HG03558 (cell line): ENCODE data around the gene PRAMEF25.
"Not testable (repeated sequence)": the region's sequence is repeated elsewhere in the genome, so short reads cannot be mapped to it uniquely, and the experiment has no call there.

Experiments
- ATAC-seq: cut with Tn5 transposase; IDR thresholded peaks from one replicate; pipeline ENCODE4 v1.9.1; 2021; ENCODE audit warnings: moderate number of reproducible peaks; ENCODE audit not compliant: unreplicated experiment; ENCODE audit errors: extremely low read depth

The PRAMEF25 gene

GRCh38 chr1:13070474-13070873 is at the start of gene PRAMEF25:
TSS of gene PRAMEF25 (plus strand) at chr1:13070774. CDS start at chr1:13073694, 2,920 bp downstream.
- not testable (repeated sequence) for ATAC-seq

GRCh38 chr1:13056475-13056874 is 14.1 kb upstream of the PRAMEF25 start, which contains the start of gene PRAMEF27:
TSS of gene PRAMEF27 (minus strand) at chr1:13056575. CDS start at chr1:13053659, 2,916 bp downstream.
- ATAC-seq = not testable (repeated sequence)

- ATAC-seq = not testable (repeated sequence)
Measured at GRCh38 chr1:13116754-13117153, 46.2 kb downstream of the PRAMEF25 start, which contains the start of gene HNRNPCL2. TSS of gene HNRNPCL2 (minus strand) at chr1:13116854. CDS start at chr1:13116400, 454 bp downstream.
